ENCODE results near the gene ZSWIM6. TPM values are rescaled to one million over a fixed set of nuclear protein-coding genes. Genes with fewer than 3 reads are reported as not detected.

ZSWIM6 gene
- total and polyA plus RNA-seq, 2 experiments from 2014 or later, result 3.9 to 6.0 TPM

- Mint-ChIP-seq H3K4me1 (peaks cover 13% of the 10 kb centered on the region), H3K27me3 (ENCODE audit: insufficient read depth, low read depth, poor library complexity) (peaks cover 2% of the 10 kb centered on the region), H3K4me3 (no peak overlapping the region), H3K27ac (no peak overlapping the region), H3K9me3 (no peaks in the 10 kb centered on the region; the same call in 2 of the 3 replicates), H3K36me3 (ENCODE audit: low read depth) (no peaks in the 10 kb centered on the region)
- no peaks in the 10 kb centered on the region for H3F3A ChIP-seq (replicated peaks; ENCODE audit: low read depth)
- no peak overlapping the region for H3K4me3 ChIP-seq
- 0 out of 2 replicates have a peak, but pooled peaks cover 3% of the 10 kb centered on the region for H3K9me2 ChIP-seq (ENCODE audit: insufficient read depth)
- DNase-seq (ENCODE audit: low spot score), result no peak
- H3K36me3 ChIP-seq (ENCODE audit: insufficient read depth), result no peaks in the 10 kb centered on the region
- peaks cover 9% of the 10 kb centered on the region; the same call in 1 of the 2 replicates for H4K20me1 ChIP-seq (replicated peaks; ENCODE audit: insufficient read depth)
- no peaks in the 10 kb centered on the region for H3K27me3 ChIP-seq (ENCODE audit: insufficient read depth)
- H2AFZ ChIP-seq, result no peak overlapping the region
- H3K4me1 ChIP-seq (ENCODE audit: insufficient read depth), result peaks cover 9% of the 10 kb centered on the region
- peaks cover 40% of the 10 kb centered on the region for H3K79me2 ChIP-seq (replicated peaks; ENCODE audit: insufficient read depth)
- no peak overlapping the region for H3K27ac ChIP-seq (ENCODE audit: low read depth)
- H3K4me2 ChIP-seq, result no peak overlapping the region
- no peak for ATAC-seq
- no peak for TF ChIP-seq ZNF114 (CRISPR knock-in tag; IDR thresholded peaks at IDR 0.05)
- TF ChIP-seq CREB1 (CRISPR knock-in tag; IDR thresholded peaks at IDR 0.05; ENCODE audit: low read depth), result no peak
- TF ChIP-seq ZNF462 (CRISPR knock-in tag; IDR thresholded peaks at IDR 0.05), result no peak
- no peak for TF ChIP-seq REST (IDR thresholded peaks at IDR 0.05; ENCODE audit: unreplicated experiment)
- TF ChIP-seq POLR2AphosphoS5 (IDR thresholded peaks at IDR 0.05; ENCODE audit: low read depth), result no peak
- no peak for TF ChIP-seq EZH2phosphoT487 (IDR thresholded peaks at IDR 0.05; ENCODE audit: unreplicated experiment)
- no peak for TF ChIP-seq CTCF (conservative IDR thresholded peaks at IDR 0.05; ENCODE audit: low read depth in 2 of 2)
- no peak for TF ChIP-seq JUNB (IDR thresholded peaks at IDR 0.05; ENCODE audit: unreplicated experiment)
- TF ChIP-seq ETS1 (IDR thresholded peaks at IDR 0.05), result no peak
- no peak for TF ChIP-seq NANOG (IDR thresholded peaks at IDR 0.05; ENCODE audit: borderline replicate concordance)
Observed at GRCh38 chr5:61385627-61386026, 53.6 kb downstream of the ZSWIM6 start.

Measured in GM23338 (cell line).